ENCODE measurements around the gene ALG6.

ALG6 gene

GRCh38 chr1:63362578-63362977 is 4.8 kb upstream of the ALG6 start:
- DNase-seq (ENCODE audit: low spot score) = no peak
- no peak for TF ChIP-seq CTCF (IDR thresholded peaks at IDR 0.05; ENCODE audit: extremely low read depth, missing control alignments)

- no peak for TF ChIP-seq CTCF (IDR thresholded peaks at IDR 0.05; ENCODE audit: extremely low read depth, missing control alignments)
- DNase-seq (ENCODE audit: low spot score) = no peak
Measured at GRCh38 chr1:63363014-63363413, 4.4 kb upstream of the ALG6 start.

- no peak for DNase-seq (ENCODE audit: low spot score)
- TF ChIP-seq CTCF (IDR thresholded peaks at IDR 0.05; ENCODE audit: extremely low read depth, missing control alignments) = no peak
Measured at GRCh38 chr1:63366908-63367214, 566 bp upstream of the ALG6 start.

- peak; percentile 35 for DNase-seq (ENCODE audit: low spot score)
- no peak for TF ChIP-seq CTCF (IDR thresholded peaks at IDR 0.05; ENCODE audit: extremely low read depth, missing control alignments)
Measured at GRCh38 chr1:63368131-63368530, 704 bp downstream of the ALG6 start.

- TF ChIP-seq CTCF (IDR thresholded peaks at IDR 0.05; ENCODE audit: extremely low read depth, missing control alignments) = no peak
- DNase-seq (ENCODE audit: low spot score) = no peak
Measured at GRCh38 chr1:63379583-63379982, 12.2 kb downstream of the ALG6 start.

- no peak for DNase-seq (ENCODE audit: low spot score)
- TF ChIP-seq CTCF (IDR thresholded peaks at IDR 0.05; ENCODE audit: extremely low read depth, missing control alignments) = no peak
Measured at GRCh38 chr1:63381741-63382140, 14.3 kb downstream of the ALG6 start.

GRCh38 chr1:63401945-63402344 is 34.5 kb downstream of the ALG6 start:
- DNase-seq (ENCODE audit: low spot score) = no peak
- TF ChIP-seq CTCF (IDR thresholded peaks at IDR 0.05; ENCODE audit: extremely low read depth, missing control alignments) = no peak
